ENCODE measurements around the gene IFNLR1.
A peak's percentile ranks its signal among the peaks of the same experiment; 100 is the strongest.
"Not testable (repeated sequence)": the region's sequence is repeated elsewhere in the genome, so short reads cannot be mapped to it uniquely, and the experiment has no call there.

Gene IFNLR1

GRCh38 chr1:24186993-24187790 is at the start of gene IFNLR1:
Gene IFNLR1, minus strand, starts transcription at chr1:24187289. Its CDS starts 41 bp downstream, at chr1:24187248.
- no peak for DNase-seq

- DNase-seq, result no peak
Measured at GRCh38 chr1:24235921-24236788, 49.1 kb upstream of the IFNLR1 start.

- DNase-seq, result no peak
Measured at GRCh38 chr1:24233684-24234600, 46.9 kb upstream of the IFNLR1 start.

- DNase-seq, result no peak
Measured at GRCh38 chr1:24231701-24232100, 44.6 kb upstream of the IFNLR1 start.

GRCh38 chr1:24228311-24228710 is 41.2 kb upstream of the IFNLR1 start:
- no peak for DNase-seq

GRCh38 chr1:24226749-24227148 is 39.7 kb upstream of the IFNLR1 start:
- no peak for DNase-seq

- no peak for DNase-seq
Measured at GRCh38 chr1:24224761-24225160, 37.7 kb upstream of the IFNLR1 start.

GRCh38 chr1:24224086-24224485 is 37.0 kb upstream of the IFNLR1 start:
- no peak for DNase-seq

GRCh38 chr1:24222793-24223192 is 35.7 kb upstream of the IFNLR1 start:
- DNase-seq, result no peak

GRCh38 chr1:24222008-24222605 is 35.0 kb upstream of the IFNLR1 start:
- DNase-seq, result no peak

- no peak for DNase-seq
Measured at GRCh38 chr1:24221246-24221645, 34.2 kb upstream of the IFNLR1 start.

GRCh38 chr1:24216276-24217074 is 29.4 kb upstream of the IFNLR1 start:
- peak; percentile 70 for DNase-seq

GRCh38 chr1:24215226-24215814 is 28.2 kb upstream of the IFNLR1 start:
- no peak for DNase-seq

GRCh38 chr1:24212376-24212775 is 25.3 kb upstream of the IFNLR1 start:
- no peak for DNase-seq

- DNase-seq, result no peak
Measured at GRCh38 chr1:24210195-24210627, 23.1 kb upstream of the IFNLR1 start.

- DNase-seq, result no peak
Measured at GRCh38 chr1:24209097-24209496, 22.0 kb upstream of the IFNLR1 start.

- no peak for DNase-seq
Measured at GRCh38 chr1:24207709-24208108, 20.6 kb upstream of the IFNLR1 start.

GRCh38 chr1:24207395-24207687 is 20.3 kb upstream of the IFNLR1 start:
- DNase-seq, result not testable (repeated sequence)

GRCh38 chr1:24206516-24207394 is 19.7 kb upstream of the IFNLR1 start:
- no peak for DNase-seq

GRCh38 chr1:24206083-24206464 is 19.0 kb upstream of the IFNLR1 start:
- no peak for DNase-seq
